HFFc6 (cell line): Measurements from ENCODE around the gene TERB1. TPM values are rescaled to one million over a fixed set of nuclear protein-coding genes. Genes with fewer than 3 reads are reported as not detected.

Experiments
- DNase-seq: peaks from one replicate; pipeline ENCODE4 v3.0.0-alpha.2; 2018
- H3K27ac Mint-ChIP-seq: 2 replicates; pipeline ENCODE4 v1.8.0; 2020; ENCODE audit warnings: mild to moderate bottlenecking, mixed read lengths
- H3K27me3 Mint-ChIP-seq: 2 replicates; pipeline ENCODE4 v1.8.0; 2021; ENCODE audit warnings: mild to moderate bottlenecking, moderate library complexity, mixed read lengths; ENCODE audit not compliant: insufficient read depth
- H3K36me3 Mint-ChIP-seq: 2 replicates; pipeline ENCODE4 v1.8.0; 2021; ENCODE audit warnings: low read depth, mixed read lengths
- H3K4me1 Mint-ChIP-seq: 2 replicates; pipeline ENCODE4 v1.8.0; 2020; ENCODE audit warnings: low read depth, mixed read lengths
- H3K4me3 Mint-ChIP-seq: 2 replicates; pipeline ENCODE4 v1.8.0; 2020; ENCODE audit warnings: mild to moderate bottlenecking, moderate library complexity, mixed read lengths
- H3K9me3 Mint-ChIP-seq: 2 replicates; pipeline ENCODE4 v1.8.0; 2020; ENCODE audit warnings: mild to moderate bottlenecking, mixed read lengths
- CTCF ChIP-seq: fragments of 200-600 bp; sonication (generic); IDR thresholded peaks from 2 replicates; pipeline ENCODE4 v1.5.0; 2021; ENCODE audit warnings: antibody characterized with exemption, mild to moderate bottlenecking
- total RNA-seq, 6 experiments: library from RNA; stranded (reverse); fragmentation: NEBNext Ultra II Directional; extraction: Animal tissue kit (Norgen Biotek cat#: 25700); gene quantifications; 2 replicates in 1 of 6; 3 replicates in 5 of 6; pipeline ENCODE4 v1.2.3, GENCODE V29; 2021

The TERB1 gene
- total RNA-seq, 6 experiments from 2014 or later, result not detected

- Mint-ChIP-seq H3K4me1 (peaks cover 8% of the 10 kb centered on the region), H3K4me3 (no peak overlapping the region), H3K27ac (peak overlapping the region; percentile 24; the same call in 1 of the 2 replicates), H3K27me3 (no peaks in the 10 kb centered on the region), H3K9me3 (no peaks in the 10 kb centered on the region), H3K36me3 (peaks cover 24% of the 10 kb centered on the region)
- TF ChIP-seq CTCF, result no peak
- DNase-seq, result no peak
Measured at GRCh38 chr16:66824006-66824405, 22.6 kb upstream of the TERB1 start.

GRCh38 chr16:66814734-66815133 lies 13.3 kb upstream of the TERB1 start:
- no peak for DNase-seq
- Mint-ChIP-seq H3K4me1 (no peaks in the 10 kb centered on the region), H3K36me3 (peaks cover 43% of the 10 kb centered on the region), H3K4me3 (no peak overlapping the region), H3K9me3 (no peaks in the 10 kb centered on the region), H3K27ac (no peak overlapping the region), H3K27me3 (no peaks in the 10 kb centered on the region)
- no peak for TF ChIP-seq CTCF

- no peak for TF ChIP-seq CTCF
- Mint-ChIP-seq H3K9me3 (no peaks in the 10 kb centered on the region), H3K36me3 (peaks cover 27% of the 10 kb centered on the region), H3K27ac (no peak overlapping the region), H3K4me3 (no peak overlapping the region), H3K4me1 (no peaks in the 10 kb centered on the region), H3K27me3 (no peaks in the 10 kb centered on the region; the same call in 1 of the 2 replicates)
- DNase-seq, result no peak
Measured at GRCh38 chr16:66811043-66811442, 9.7 kb upstream of the TERB1 start.

GRCh38 chr16:66810391-66810790 lies 9.0 kb upstream of the TERB1 start:
- Mint-ChIP-seq H3K36me3 (peaks cover 23% of the 10 kb centered on the region), H3K27me3 (no peaks in the 10 kb centered on the region; the same call in 1 of the 2 replicates), H3K27ac (no peak overlapping the region), H3K4me3 (no peak overlapping the region), H3K9me3 (no peaks in the 10 kb centered on the region), H3K4me1 (no peaks in the 10 kb centered on the region)
- no peak for TF ChIP-seq CTCF
- DNase-seq, result no peak

- no peaks in the 10 kb centered on the region for H3K9me3 Mint-ChIP-seq
- DNase-seq, result no peak
- H3K36me3 Mint-ChIP-seq, result peaks cover 20% of the 10 kb centered on the region
- H3K27ac Mint-ChIP-seq, result no peak overlapping the region
- no peaks in the 10 kb centered on the region; the same call in 1 of the 2 replicates for H3K27me3 Mint-ChIP-seq
- no peaks in the 10 kb centered on the region for H3K4me1 Mint-ChIP-seq
- H3K4me3 Mint-ChIP-seq, result no peak overlapping the region
- TF ChIP-seq CTCF, result no peak
Measured at GRCh38 chr16:66809765-66810164, 8.4 kb upstream of the TERB1 start.

- Mint-ChIP-seq H3K27ac (no peak overlapping the region), H3K4me3 (no peak overlapping the region), H3K9me3 (no peaks in the 10 kb centered on the region), H3K4me1 (peaks cover 5% of the 10 kb centered on the region; the same call in 1 of the 2 replicates), H3K36me3 (peaks cover 10% of the 10 kb centered on the region), H3K27me3 (no peaks in the 10 kb centered on the region; the same call in 1 of the 2 replicates)
- no peak for TF ChIP-seq CTCF
- no peak for DNase-seq
Measured at GRCh38 chr16:66802159-66802558, 775 bp upstream of the TERB1 start.
